ENCODE data around the gene PSMC6. TPM values are rescaled to one million over a fixed set of nuclear protein-coding genes. Genes with fewer than 3 reads are reported as not detected.
"Not testable (repeated sequence)": the region's sequence is repeated elsewhere in the genome, so short reads cannot be mapped to it uniquely, and the experiment has no call there.

The PSMC6 gene
- total RNA-seq, 1 donor from 2014 or later: 53.4 TPM

GRCh38 chr14:52716155-52716554, 9.2 kb downstream of the PSMC6 start:
- DNase-seq (ENCODE audit: low read depth in 2 of 2): no peak

- no peak for DNase-seq (ENCODE audit: low read depth in 2 of 2)
Observed at GRCh38 chr14:52723514-52724359, 16.7 kb downstream of the PSMC6 start.

DNA sequence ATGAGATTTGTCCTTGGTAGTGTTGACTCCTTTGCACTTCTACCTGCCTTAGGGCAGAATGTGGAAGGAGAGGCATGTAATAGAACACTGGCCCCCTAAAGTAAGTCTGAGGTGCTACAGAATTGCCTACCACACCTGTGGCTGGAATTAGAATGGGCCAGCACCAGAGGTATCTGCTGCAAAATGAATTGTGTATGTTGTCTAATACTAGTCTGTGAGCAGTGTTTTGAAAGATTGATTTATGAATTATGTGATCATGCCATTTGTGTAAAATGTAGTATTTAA, 17.3 kb downstream of the PSMC6 start:
- no peak for DNase-seq (ENCODE audit: low read depth in 2 of 2)

DNA sequence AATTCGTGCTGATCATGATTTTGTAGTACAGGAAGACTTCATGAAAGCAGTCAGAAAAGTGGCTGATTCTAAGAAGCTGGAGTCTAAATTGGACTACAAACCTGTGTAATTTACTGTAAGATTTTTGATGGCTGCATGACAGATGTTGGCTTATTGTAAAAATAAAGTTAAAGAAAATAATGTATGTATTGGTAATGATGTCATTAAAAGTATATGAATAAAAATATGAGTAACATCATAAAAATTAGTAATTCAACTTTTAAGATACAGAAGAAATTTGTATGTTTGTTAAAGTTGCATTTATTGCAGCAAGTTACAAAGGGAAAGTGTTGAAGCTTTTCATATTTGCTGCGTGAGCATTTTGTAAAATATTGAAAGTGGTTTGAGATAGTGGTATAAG, 20.5 kb downstream of the PSMC6 start:
- not testable (repeated sequence) for DNase-seq (ENCODE audit: low read depth in 2 of 2)

- DNase-seq (ENCODE audit: low read depth in 2 of 2): not testable (repeated sequence)
Observed at GRCh38 chr14:52729035-52729434, 22.0 kb downstream of the PSMC6 start.

DNA sequence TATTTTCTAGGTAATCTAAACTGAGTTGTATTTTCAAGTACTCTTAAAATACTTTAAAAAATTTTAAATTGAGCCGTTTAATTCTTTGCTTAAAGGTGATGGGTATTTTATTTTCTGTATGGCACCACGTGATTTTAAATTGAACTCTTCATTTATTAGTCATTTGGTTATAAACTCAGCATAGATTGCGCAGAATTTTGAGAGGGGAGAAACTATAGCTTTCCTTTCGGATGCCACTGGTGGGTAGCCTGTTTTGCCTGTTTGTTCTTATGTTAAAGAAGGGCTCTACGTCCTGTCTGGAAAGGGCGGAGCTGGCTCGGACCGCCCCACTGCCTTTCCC, 22.6 kb downstream of the PSMC6 start:
- no peak for DNase-seq (ENCODE audit: low read depth in 2 of 2)

DNA sequence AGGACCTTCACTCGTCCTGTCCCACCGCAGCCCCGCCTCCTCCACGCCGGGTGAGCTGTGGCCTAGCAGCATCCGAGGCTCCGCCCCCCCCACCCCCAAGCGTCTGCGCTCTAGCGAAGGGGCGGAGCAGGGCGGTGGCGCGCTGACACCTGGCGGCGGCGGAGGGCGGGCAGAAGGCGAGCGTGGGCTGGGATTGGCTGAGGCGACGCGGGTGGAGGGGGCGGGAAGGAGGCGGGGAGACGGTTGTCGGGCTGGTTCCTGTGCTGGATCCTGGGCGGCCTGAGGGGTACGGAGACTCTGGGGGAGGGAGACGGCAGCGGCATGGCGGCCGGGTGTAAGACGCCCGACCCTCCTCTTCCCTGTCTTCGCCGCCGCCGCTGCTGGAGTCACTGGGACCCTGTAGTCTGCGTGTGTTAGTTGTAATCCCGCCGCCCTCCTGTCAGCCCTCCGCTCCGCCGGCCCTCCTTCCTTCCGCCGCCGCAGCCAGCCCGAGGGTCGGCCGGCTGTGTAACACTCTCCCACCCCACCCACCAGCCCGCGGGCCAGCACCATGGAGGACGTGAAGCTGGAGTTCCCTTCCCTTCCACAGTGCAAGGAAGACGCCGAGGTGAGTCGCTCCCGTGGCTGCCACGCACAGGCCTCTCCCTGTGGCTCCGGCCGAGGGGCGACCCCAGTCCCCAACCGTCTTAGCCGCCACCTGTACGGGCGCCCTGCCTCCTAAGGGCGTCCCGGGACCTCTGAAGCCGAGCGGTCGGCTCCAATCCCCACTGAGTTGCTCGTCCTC, 23.1 kb downstream of the PSMC6 start, which contains the start of gene STYX:
Gene STYX (plus strand): TSS at position 242 of the 784 bp plus-strand sequence. CDS start 309 bp downstream, at position 551.
- DNase-seq (ENCODE audit: low read depth in 2 of 2): peak; percentile 99

- DNase-seq (ENCODE audit: low read depth in 2 of 2): peak in 1 of 2 donors; percentile 30
Observed at GRCh38 chr14:52730709-52731111, 23.7 kb downstream of the PSMC6 start.

GRCh38 chr14:52733824-52734223, 26.8 kb downstream of the PSMC6 start:
- DNase-seq (ENCODE audit: low read depth in 2 of 2): no peak

DNA sequence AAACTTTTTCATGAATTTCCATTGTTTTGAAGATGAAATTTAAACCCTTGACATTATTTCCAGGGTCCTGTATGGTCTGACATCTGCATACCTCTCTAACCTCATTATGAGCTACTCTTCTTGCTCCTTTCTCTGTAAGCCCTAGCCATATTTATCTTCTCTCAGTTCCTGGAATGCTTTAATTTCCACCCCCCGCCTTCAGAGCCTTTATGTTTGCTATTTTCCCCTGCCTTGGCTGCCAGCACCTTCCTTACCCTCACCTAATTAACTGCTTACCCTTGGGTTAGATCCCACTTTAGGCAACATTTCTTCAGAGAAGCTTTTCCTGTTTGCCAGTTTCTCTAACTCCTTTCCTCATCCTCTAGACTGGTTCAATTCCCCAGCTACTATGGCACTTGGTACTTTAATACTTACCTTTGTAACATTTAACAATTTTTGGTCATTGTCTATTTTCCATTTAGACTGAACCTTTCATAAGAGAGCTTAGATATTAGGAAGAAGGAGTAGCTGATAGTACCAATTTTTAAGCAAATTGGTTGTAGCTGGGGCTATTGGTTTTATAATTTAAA, 29.0 kb downstream of the PSMC6 start:
- DNase-seq (ENCODE audit: low read depth in 2 of 2): no peak

DNA sequence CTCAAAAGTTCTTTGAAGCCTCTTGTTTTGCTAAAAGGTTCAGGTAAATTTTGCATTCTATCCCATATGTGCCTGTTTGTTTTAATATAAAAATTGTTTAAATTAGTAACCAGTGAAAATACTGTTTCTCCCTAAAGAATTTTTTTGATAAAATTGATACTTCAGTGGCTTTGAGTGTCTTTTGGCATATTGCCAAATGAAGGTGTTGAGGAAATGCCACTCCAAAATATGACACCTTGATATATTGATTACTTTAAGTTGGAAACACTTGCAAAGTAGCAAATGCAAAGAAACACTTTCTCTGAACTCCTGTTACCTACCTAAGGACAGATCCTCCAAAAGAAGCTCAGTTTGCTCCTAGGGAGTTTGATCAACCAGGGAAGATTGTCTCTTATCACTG, 31.4 kb downstream of the PSMC6 start:
- no peak for DNase-seq (ENCODE audit: low read depth in 2 of 2)

- DNase-seq (ENCODE audit: low read depth in 2 of 2): peak; percentile 27 to 71
Observed at GRCh38 chr14:52740751-52741150, 33.8 kb downstream of the PSMC6 start.

DNA sequence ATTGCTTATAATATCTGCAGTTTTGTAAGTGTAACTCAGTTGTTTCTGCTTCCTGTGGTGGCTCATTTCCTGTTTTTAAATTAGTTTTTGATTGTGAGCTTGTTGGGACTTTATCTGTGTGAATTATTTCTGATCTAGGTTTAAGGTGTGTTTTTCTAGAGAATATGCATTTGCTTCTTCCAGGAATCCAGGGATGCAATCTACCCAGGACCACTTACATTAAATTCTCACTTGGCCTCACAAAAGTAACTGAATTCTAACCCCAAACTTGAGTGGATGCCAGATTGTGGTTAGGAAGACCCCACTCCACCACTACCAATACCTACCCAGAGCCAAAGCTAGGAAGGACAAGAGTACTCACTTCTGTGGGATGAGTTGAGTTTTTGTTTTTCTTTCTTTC, 34.9 kb downstream of the PSMC6 start:
- DNase-seq (ENCODE audit: low read depth in 2 of 2): peak in 1 of 2 donors; percentile 28

- DNase-seq (ENCODE audit: low read depth in 2 of 2): no peak
Observed at GRCh38 chr14:52748647-52749292, 41.8 kb downstream of the PSMC6 start.

GRCh38 chr14:52755607-52756316, 48.8 kb downstream of the PSMC6 start:
- DNase-seq (ENCODE audit: low read depth in 2 of 2): no peak

DNA sequence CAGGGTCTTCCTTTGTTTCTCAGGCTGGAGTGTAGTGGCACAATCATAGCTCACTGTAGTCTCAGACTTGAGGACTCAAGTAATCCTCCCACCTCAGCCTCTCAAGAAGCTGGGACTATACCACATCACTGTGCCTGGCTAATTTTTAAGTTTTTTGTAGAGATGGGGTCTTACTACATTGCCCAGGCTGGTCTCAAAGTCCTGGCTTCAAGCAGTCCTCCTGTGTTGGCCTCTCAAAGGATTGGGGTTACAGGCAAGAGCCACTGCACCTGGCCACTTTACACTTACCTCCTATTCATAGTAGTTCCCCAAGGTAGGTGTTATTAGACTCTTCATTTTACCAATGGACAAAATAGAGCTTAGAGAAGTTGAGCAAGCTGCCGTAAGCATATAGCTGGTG, 52.1 kb downstream of the PSMC6 start:
- no peak for DNase-seq (ENCODE audit: low read depth in 2 of 2)

- not testable (repeated sequence) for DNase-seq (ENCODE audit: low read depth in 2 of 2)
Observed at GRCh38 chr14:52762923-52763322, 55.9 kb downstream of the PSMC6 start.

GRCh38 chr14:52767058-52767833, 60.2 kb downstream of the PSMC6 start:
- DNase-seq (ENCODE audit: low read depth in 2 of 2): no peak

- peak; percentile 34 to 85 for DNase-seq (ENCODE audit: low read depth in 2 of 2)
Observed at GRCh38 chr14:52769887-52770286, 62.9 kb downstream of the PSMC6 start.

DNA sequence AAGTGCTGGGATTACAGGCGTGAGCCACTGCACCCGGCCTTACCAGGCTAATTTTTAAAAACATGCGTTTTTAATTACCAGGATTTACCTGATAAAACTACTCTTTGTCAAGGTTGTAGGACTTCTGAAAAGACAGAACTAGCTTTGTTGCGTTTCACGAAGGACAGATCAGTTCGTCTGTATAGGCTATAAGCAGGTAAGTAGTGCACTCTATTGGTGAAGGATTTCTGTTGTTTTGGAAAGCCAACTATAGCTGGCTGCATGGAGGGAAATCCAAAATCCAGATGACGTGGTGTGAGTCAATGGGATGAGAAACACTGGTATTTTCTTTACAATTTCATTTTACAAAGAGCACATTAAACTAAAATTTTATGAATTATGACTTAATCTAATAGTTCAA, 69.8 kb downstream of the PSMC6 start:
- no peak for DNase-seq (ENCODE audit: low read depth in 2 of 2)

All from lung microvascular endothelial cell (primary cell).